HG02610 (cell line): ENCODE results near the gene ST6GAL1.
A peak's percentile ranks its signal among the peaks of the same experiment; 100 is the strongest.
"Not testable (repeated sequence)": the region's sequence is repeated elsewhere in the genome, so short reads cannot be mapped to it uniquely, and the experiment has no call there.

Experiments
- ATAC-seq: cut with Tn5 transposase; IDR thresholded peaks from one replicate; pipeline ENCODE4 v1.9.1; 2021; ENCODE audit warnings: mild to moderate bottlenecking, moderate library complexity; ENCODE audit not compliant: unreplicated experiment

Gene ST6GAL1

GRCh38 chr3:187042346-187042745, 112.0 kb downstream of the ST6GAL1 start:
- no peak for ATAC-seq

- no peak for ATAC-seq
These were observed 112.6 kb downstream of the ST6GAL1 start for GRCh38 chr3:187042874-187043458.

GRCh38 chr3:187044206-187044605, 113.9 kb downstream of the ST6GAL1 start:
- peak; percentile 56 for ATAC-seq

GRCh38 chr3:187044867-187045552, 114.7 kb downstream of the ST6GAL1 start:
- no peak for ATAC-seq

GRCh38 chr3:187046033-187046432, 115.7 kb downstream of the ST6GAL1 start:
- no peak for ATAC-seq

GRCh38 chr3:187049462-187050101, 119.3 kb downstream of the ST6GAL1 start:
- ATAC-seq: no peak

- no peak for ATAC-seq
These were observed 120.7 kb downstream of the ST6GAL1 start for GRCh38 chr3:187051066-187051465.

- ATAC-seq: no peak
These were observed 121.5 kb downstream of the ST6GAL1 start for GRCh38 chr3:187051724-187052366.

GRCh38 chr3:187052427-187052826, 122.1 kb downstream of the ST6GAL1 start:
- not testable (repeated sequence) for ATAC-seq

- not testable (repeated sequence) for ATAC-seq
These were observed 124.1 kb downstream of the ST6GAL1 start for GRCh38 chr3:187054433-187054832.

GRCh38 chr3:187057803-187058202, 127.5 kb downstream of the ST6GAL1 start:
- ATAC-seq: not testable (repeated sequence)

GRCh38 chr3:187061748-187062147, 131.4 kb downstream of the ST6GAL1 start:
- no peak for ATAC-seq

- no peak for ATAC-seq
These were observed 132.3 kb downstream of the ST6GAL1 start for GRCh38 chr3:187062526-187063177.

- ATAC-seq: no peak
These were observed 133.2 kb downstream of the ST6GAL1 start for GRCh38 chr3:187063286-187064121.

GRCh38 chr3:187064210-187065115, 134.1 kb downstream of the ST6GAL1 start:
- no peak for ATAC-seq

GRCh38 chr3:187066228-187066995, 136.1 kb downstream of the ST6GAL1 start:
- ATAC-seq: peak; percentile 38

- no peak for ATAC-seq
These were observed 138.5 kb downstream of the ST6GAL1 start for GRCh38 chr3:187068787-187069186.

GRCh38 chr3:187069857-187070516, 139.7 kb downstream of the ST6GAL1 start:
- no peak for ATAC-seq
